PC-9 (cell line): ENCODE data around the gene ZNRF3. TPM values are rescaled to one million over a fixed set of nuclear protein-coding genes. Genes with fewer than 3 reads are reported as not detected.

Source experiments
- BruUV-seq: library from RNA; stranded (reverse); fragments of 400-500 nt; replicated peaks from 2 replicates; lab custom pipeline; 2021; lab: Mats Ljungman, UMichigan
- CTCF ChIA-PET: fragments of 300-600 bp; sonication (Branson Sonifier 250); formaldehyde crosslinking; loops from one replicate; lab custom pipeline; 2022; ENCODE audit warnings: antibody characterized with exemption; lab: Charles Lee
- POLR2A ChIA-PET: fragments of 300-600 bp; sonication (Branson Sonifier 250); formaldehyde crosslinking; loops from one replicate; lab custom pipeline; 2022; ENCODE audit warnings: antibody characterized with exemption; ENCODE audit not compliant: unreplicated experiment; lab: Charles Lee
- DNase-seq, 2 experiments: peaks; one replicate each; pipeline versions ENCODE4 v3.0.0 to v3.0.0-alpha.2; 2015 to 2022; ENCODE audit warnings: mixed read lengths in 1 of 2
- H2AFZ ChIP-seq: fragments of 200-600 bp; sonication (generic); 2 replicates; pipeline ENCODE4 v1.8.1; 2017; ENCODE audit warnings: antibody characterized with exemption
- H3F3A ChIP-seq: fragments of 200-600 bp; sonication (generic); 2 replicates; pipeline ENCODE4 v1.8.1; 2017; ENCODE audit warnings: antibody characterized with exemption, mild to moderate bottlenecking, low read depth; ENCODE audit not compliant: insufficient read depth
- H3K27ac ChIP-seq: fragments of 200-600 bp; sonication (generic); 2 replicates; pipeline ENCODE4 v1.6.1; 2016; ENCODE audit warnings: mixed run types
- H3K27me3 ChIP-seq: fragments of 200-600 bp; sonication (generic); 2 replicates; pipeline ENCODE4 v1.6.1; 2016; ENCODE audit warnings: low read depth, mixed run types; ENCODE audit not compliant: insufficient read depth
- H3K36me3 ChIP-seq: fragments of 200-600 bp; sonication (generic); 2 replicates; pipeline ENCODE4 v1.6.1; 2016; ENCODE audit warnings: low read depth, mixed run types
- H3K4me1 ChIP-seq: fragments of 200-600 bp; sonication (generic); replicated peaks from 2 replicates; pipeline ENCODE4 v1.6.1; 2016; ENCODE audit warnings: mixed run types; ENCODE audit not compliant: insufficient read depth
- H3K4me2 ChIP-seq: fragments of 200-600 bp; sonication (generic); 2 replicates; pipeline ENCODE4 v1.6.1; 2017; ENCODE audit warnings: mixed run types
- H3K4me3 ChIP-seq: fragments of 200-600 bp; sonication (generic); 2 replicates; pipeline ENCODE4 v1.6.1; 2016; ENCODE audit warnings: mixed run types
- H3K79me2 ChIP-seq: fragments of 200-600 bp; sonication (generic); 2 replicates; pipeline ENCODE4 v1.6.1; 2017; ENCODE audit warnings: low read depth, mixed run types
- H3K9me2 ChIP-seq: fragments of 200-600 bp; sonication (generic); 2 replicates; pipeline ENCODE4 v1.8.1; 2017; ENCODE audit warnings: mild to moderate bottlenecking; ENCODE audit not compliant: insufficient read depth
- H3K9me3 ChIP-seq: fragments of 200-600 bp; sonication (generic); 2 replicates; pipeline ENCODE4 v1.8.1; 2016; ENCODE audit warnings: low read depth; ENCODE audit not compliant: insufficient read depth
- H4K20me1 ChIP-seq: fragments of 200-600 bp; sonication (generic); 2 replicates; pipeline ENCODE4 v1.8.1; 2017; ENCODE audit not compliant: insufficient read depth
- EZH2 ChIP-seq: fragments of 200-600 bp; sonication (generic); IDR thresholded peaks from 2 replicates; pipeline ENCODE4 v1.8.0; 2017; ENCODE audit warnings: antibody characterized with exemption, low read depth
- intact Hi-C: fragments of 100-400 bp; cut with micrococcal nuclease; formaldehyde crosslinking; loops from one replicate; pipeline ENCODE4 v1.10.0; 2022; ENCODE audit not compliant: unreplicated experiment
- total RNA-seq: library from RNA; stranded (reverse); gene quantifications from 2 replicates; pipeline ENCODE4 v1.2.3, GENCODE V29; 2021
- TF ChIP-seq, protein P1 (sequence below): fragments of 200-600 bp; sonication (generic); conservative IDR thresholded peaks from 2 replicates; pipeline ENCODE4 v1.6.1; 2017; ENCODE audit warnings: mixed run types, antibody characterized with exemption, mild to moderate bottlenecking, moderate library complexity

Gene ZNRF3
- total RNA-seq, 1 experiment from 2014 or later = 5.2 TPM

DNA sequence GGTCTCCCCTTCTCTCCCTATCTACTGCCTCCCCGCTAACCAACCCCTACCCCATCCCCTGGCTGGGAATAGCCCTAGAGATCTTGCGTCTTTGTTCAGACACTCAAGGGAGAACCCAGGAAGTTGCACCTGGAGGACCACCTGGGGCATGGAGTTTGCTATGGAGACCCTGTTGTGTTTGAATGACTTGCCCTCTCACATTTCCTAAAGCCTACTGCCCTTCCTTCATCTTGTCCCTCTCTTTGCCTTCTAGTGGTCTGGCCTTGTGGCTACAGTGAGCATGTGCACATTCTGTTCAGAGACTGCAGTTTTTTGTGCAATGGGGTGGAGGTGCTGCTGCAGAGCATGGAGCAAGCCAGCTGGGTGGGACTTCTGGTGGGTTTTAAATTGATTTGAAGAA lies 42.5 kb downstream of the ZNRF3 start:
- ChIA-PET CTCF (no interaction called here), POLR2A (no interaction called here)
- no peak overlapping the region for H2AFZ ChIP-seq
- TF ChIP-seq EZH2 = no peak
- TF ChIP-seq, protein P1, sequence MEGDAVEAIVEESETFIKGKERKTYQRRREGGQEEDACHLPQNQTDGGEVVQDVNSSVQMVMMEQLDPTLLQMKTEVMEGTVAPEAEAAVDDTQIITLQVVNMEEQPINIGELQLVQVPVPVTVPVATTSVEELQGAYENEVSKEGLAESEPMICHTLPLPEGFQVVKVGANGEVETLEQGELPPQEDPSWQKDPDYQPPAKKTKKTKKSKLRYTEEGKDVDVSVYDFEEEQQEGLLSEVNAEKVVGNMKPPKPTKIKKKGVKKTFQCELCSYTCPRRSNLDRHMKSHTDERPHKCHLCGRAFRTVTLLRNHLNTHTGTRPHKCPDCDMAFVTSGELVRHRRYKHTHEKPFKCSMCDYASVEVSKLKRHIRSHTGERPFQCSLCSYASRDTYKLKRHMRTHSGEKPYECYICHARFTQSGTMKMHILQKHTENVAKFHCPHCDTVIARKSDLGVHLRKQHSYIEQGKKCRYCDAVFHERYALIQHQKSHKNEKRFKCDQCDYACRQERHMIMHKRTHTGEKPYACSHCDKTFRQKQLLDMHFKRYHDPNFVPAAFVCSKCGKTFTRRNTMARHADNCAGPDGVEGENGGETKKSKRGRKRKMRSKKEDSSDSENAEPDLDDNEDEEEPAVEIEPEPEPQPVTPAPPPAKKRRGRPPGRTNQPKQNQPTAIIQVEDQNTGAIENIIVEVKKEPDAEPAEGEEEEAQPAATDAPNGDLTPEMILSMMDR = no peak
- no peak for DNase-seq
- BruUV-seq = no TSS peak
- no peak overlapping the region for H3K4me3 ChIP-seq
- no peaks in the 10 kb centered on the region for H3K27me3 ChIP-seq
- no peaks in the 10 kb centered on the region for H3K36me3 ChIP-seq
- no peaks in the 10 kb centered on the region for H3K9me3 ChIP-seq
- H3K27ac ChIP-seq = no peak overlapping the region
- intact Hi-C loops = no loop called here
- H4K20me1 ChIP-seq = no peaks in the 10 kb centered on the region
- no peaks in the 10 kb centered on the region for H3F3A ChIP-seq
- H3K4me1 ChIP-seq = no peaks in the 10 kb centered on the region
- H3K9me2 ChIP-seq = no peaks in the 10 kb centered on the region
- no peak overlapping the region for H3K4me2 ChIP-seq
- H3K79me2 ChIP-seq = 0 out of 2 replicates have a peak, but pooled peaks cover 8% of the 10 kb centered on the region

DNA sequence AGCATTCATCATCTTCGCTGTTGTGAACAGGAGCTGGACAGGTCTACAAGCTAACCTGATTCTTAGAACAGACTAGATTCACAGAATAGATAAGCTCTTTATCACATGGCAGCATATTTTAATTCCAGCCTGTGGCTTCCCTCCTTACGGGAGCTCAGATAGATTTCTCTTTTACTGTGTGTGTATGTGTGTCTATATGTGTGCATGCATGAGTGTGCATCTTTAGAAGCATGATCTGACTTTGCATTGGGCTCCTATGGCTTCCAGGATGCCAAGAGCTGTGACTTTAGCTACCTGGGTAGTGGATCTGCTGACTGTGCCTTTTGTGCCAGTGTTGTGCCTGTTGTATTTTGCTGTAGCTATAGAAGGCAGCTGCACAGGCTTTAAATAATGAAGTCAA lies 44.3 kb downstream of the ZNRF3 start:
- ChIA-PET CTCF (interaction anchor here (0.5 kb wide), 2 partner anchors 70 to 117 kb away, joined by 3 to 12 read pairs; no protein-coding TSS in a partner anchor), POLR2A (interaction anchor here (0.6 kb wide), 1 partner anchor 1199 kb away, joined by 3 read pairs; no protein-coding TSS in a partner anchor)
- Histone ChIP-seq H3K4me1 (no peaks in the 10 kb centered on the region), H3K27ac (no peak overlapping the region), H4K20me1 (no peaks in the 10 kb centered on the region), H3K4me3 (no peak overlapping the region), H3K9me2 (no peaks in the 10 kb centered on the region), H3K9me3 (no peaks in the 10 kb centered on the region), H3K36me3 (no peaks in the 10 kb centered on the region), H3K4me2 (no peak overlapping the region), H3F3A (no peaks in the 10 kb centered on the region), H2AFZ (no peak overlapping the region), H3K79me2 (0 out of 2 replicates have a peak, but pooled peaks cover 8% of the 10 kb centered on the region), H3K27me3 (no peaks in the 10 kb centered on the region)
- intact Hi-C loops = loop anchor here (1.0 kb wide), 1 partner anchor 10 kb away; no protein-coding TSS in a partner anchor
- no peak for TF ChIP-seq EZH2
- TF ChIP-seq, protein P1 = no peak
- no TSS peak for BruUV-seq
- no peak for DNase-seq

DNA sequence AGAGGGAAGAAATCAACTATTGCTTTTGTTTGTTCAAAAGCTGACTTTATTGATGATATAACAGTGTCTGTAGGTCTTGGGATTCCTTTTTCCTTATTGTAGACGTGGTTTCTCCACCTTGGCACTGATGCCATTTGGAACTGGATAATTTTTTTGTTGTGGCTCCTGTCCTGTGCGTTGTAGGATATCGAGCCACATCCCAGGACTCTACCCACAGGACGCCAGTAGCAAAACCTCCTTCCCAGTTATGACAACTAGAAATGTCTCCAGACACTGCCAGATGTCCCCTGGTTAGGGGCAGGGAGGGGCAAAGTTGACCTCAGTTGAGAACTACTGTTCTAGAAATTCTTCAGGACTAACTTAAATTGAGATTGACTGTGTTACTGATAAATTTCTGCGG lies 45.8 kb downstream of the ZNRF3 start:
- Histone ChIP-seq H3K4me1 (no peaks in the 10 kb centered on the region), H4K20me1 (no peaks in the 10 kb centered on the region), H3K79me2 (0 out of 2 replicates have a peak, but pooled peaks cover 8% of the 10 kb centered on the region), H3K27ac (no peak overlapping the region), H3K9me3 (no peaks in the 10 kb centered on the region), H3K9me2 (no peaks in the 10 kb centered on the region), H3K36me3 (no peaks in the 10 kb centered on the region), H3K4me2 (no peak overlapping the region), H3K4me3 (no peak overlapping the region), H3F3A (no peaks in the 10 kb centered on the region), H3K27me3 (no peaks in the 10 kb centered on the region), H2AFZ (no peak overlapping the region)
- ChIA-PET CTCF (no interaction called here), POLR2A (no interaction called here)
- TF ChIP-seq, protein P1 = no peak
- TF ChIP-seq EZH2 = no peak
- DNase-seq = no peak
- intact Hi-C loops = no loop called here
- no TSS peak for BruUV-seq
